ENCODE results near the gene TUBB2A. TPM values are rescaled to one million over a fixed set of nuclear protein-coding genes. Genes with fewer than 3 reads are reported as not detected.

TUBB2A gene
- total RNA-seq, 1 experiment from 2014 or later = 49.9 TPM

GRCh38 chr6:3131695-3132094 is 25.6 kb downstream of the TUBB2A start:
- Histone ChIP-seq H3K4me1 (ENCODE audit: control insufficient read depth in 1 of 2, insufficient read depth in 2 of 2, low read length in 2 of 2) (no peaks in the 10 kb centered on the region), H3K27me3 (ENCODE audit: insufficient read depth, low read length) (no peaks in the 10 kb centered on the region), H3K36me3 (ENCODE audit: control insufficient read depth in 1 of 2, insufficient read depth in 2 of 2, low read length in 2 of 2) (peaks cover 0 to 6% of the 10 kb centered on the region in 2 experiments; a peak in 2 of 4 replicates), H3K9me2 (ENCODE audit: insufficient read depth) (no peaks in the 10 kb centered on the region), H3K4me3 (replicated peaks in 1 of 2; ENCODE audit: low read depth in 1 of 2, low read length in 2 of 2) (no peak overlapping the region), H3K9ac (ENCODE audit: low read length) (no peak overlapping the region), H3K27ac (ENCODE audit: low read depth, low read length) (no peak overlapping the region), H3K9me3 (ENCODE audit: control insufficient read depth in 1 of 2, insufficient read depth in 1 of 2, low read depth in 1 of 2, low read length in 2 of 2) (no peaks in the 10 kb centered on the region), H3K4me2 (ENCODE audit: low read length) (no peak overlapping the region), H4K20me1 (ENCODE audit: insufficient read depth) (no peaks in the 10 kb centered on the region), H3K79me2 (ENCODE audit: insufficient read depth, low read length) (no peaks in the 10 kb centered on the region), H2AFZ (ENCODE audit: low read depth, low read length, poor library complexity, severe bottlenecking) (no peak overlapping the region)
- BruUV-seq (replicated peaks) = no TSS peak
- ATAC-seq (no peak), DNase-seq (ENCODE audit: low read depth, low spot score) (no peak)
- POLR2A ChIA-PET = no interaction called here
- RAD21 ChIA-PET (ENCODE audit: low non-redundant PET in 1 of 2, low total read pairs in 2 of 2, uncharacterized antibody in 2 of 2, unreplicated experiment in 2 of 2) = no interaction called here
- CTCF ChIA-PET = no interaction called here
- TF ChIP-seq, protein P1, sequence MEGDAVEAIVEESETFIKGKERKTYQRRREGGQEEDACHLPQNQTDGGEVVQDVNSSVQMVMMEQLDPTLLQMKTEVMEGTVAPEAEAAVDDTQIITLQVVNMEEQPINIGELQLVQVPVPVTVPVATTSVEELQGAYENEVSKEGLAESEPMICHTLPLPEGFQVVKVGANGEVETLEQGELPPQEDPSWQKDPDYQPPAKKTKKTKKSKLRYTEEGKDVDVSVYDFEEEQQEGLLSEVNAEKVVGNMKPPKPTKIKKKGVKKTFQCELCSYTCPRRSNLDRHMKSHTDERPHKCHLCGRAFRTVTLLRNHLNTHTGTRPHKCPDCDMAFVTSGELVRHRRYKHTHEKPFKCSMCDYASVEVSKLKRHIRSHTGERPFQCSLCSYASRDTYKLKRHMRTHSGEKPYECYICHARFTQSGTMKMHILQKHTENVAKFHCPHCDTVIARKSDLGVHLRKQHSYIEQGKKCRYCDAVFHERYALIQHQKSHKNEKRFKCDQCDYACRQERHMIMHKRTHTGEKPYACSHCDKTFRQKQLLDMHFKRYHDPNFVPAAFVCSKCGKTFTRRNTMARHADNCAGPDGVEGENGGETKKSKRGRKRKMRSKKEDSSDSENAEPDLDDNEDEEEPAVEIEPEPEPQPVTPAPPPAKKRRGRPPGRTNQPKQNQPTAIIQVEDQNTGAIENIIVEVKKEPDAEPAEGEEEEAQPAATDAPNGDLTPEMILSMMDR (IDR thresholded peaks at IDR 0.05 in 2 of 3, conservative IDR thresholded peaks at IDR 0.05 in 1 of 3; ENCODE audit: borderline replicate concordance in 1 of 3, insufficient read depth in 1 of 3, low read depth in 2 of 3, low read length in 2 of 3) = no peak
- TF ChIP-seq POLR2AphosphoS5 (IDR thresholded peaks at IDR 0.05; ENCODE audit: low read depth, low read length) (no peak), ELF1 (IDR thresholded peaks at IDR 0.05; ENCODE audit: borderline replicate concordance, low read depth) (no peak), YY1 (IDR thresholded peaks at IDR 0.05; ENCODE audit: extremely low read depth, insufficient replicate concordance, low read depth, low read length) (no peak), SIN3A (IDR thresholded peaks at IDR 0.05; ENCODE audit: low read depth) (no peak), POLR2A (IDR thresholded peaks at IDR 0.05; ENCODE audit: borderline replicate concordance, extremely low read depth, insufficient read depth, insufficient read length) (no peak), SP1 (IDR thresholded peaks at IDR 0.05; ENCODE audit: low read depth) (no peak), ZBTB33 (IDR thresholded peaks at IDR 0.05; ENCODE audit: extremely low read depth, insufficient replicate concordance, low read length) (no peak), ZFX (IDR thresholded peaks at IDR 0.05) (no peak), TCF7L2 (IDR thresholded peaks at IDR 0.05; ENCODE audit: borderline replicate concordance, extremely low read depth, insufficient read depth, insufficient read length) (no peak), EGR1 (IDR thresholded peaks at IDR 0.05; ENCODE audit: low read depth) (no peak), JUND (IDR thresholded peaks at IDR 0.05) (no peak), CEBPB (IDR thresholded peaks at IDR 0.05; ENCODE audit: low read depth) (no peak), EZH2phosphoT487 (IDR thresholded peaks at IDR 0.05; ENCODE audit: borderline replicate concordance) (no peak), EZH2 (IDR thresholded peaks at IDR 0.05) (no peak), ZNF274 (IDR thresholded peaks at IDR 0.05; ENCODE audit: low read depth, low read length) (no peak), MAX (IDR thresholded peaks at IDR 0.05) (no peak), FOSL1 (IDR thresholded peaks at IDR 0.05; ENCODE audit: low read depth) (no peak)
- intact Hi-C loops (cut with micrococcal nuclease) = no loop called here
